ENCODE results near the gene SLC37A1.

DNA sequence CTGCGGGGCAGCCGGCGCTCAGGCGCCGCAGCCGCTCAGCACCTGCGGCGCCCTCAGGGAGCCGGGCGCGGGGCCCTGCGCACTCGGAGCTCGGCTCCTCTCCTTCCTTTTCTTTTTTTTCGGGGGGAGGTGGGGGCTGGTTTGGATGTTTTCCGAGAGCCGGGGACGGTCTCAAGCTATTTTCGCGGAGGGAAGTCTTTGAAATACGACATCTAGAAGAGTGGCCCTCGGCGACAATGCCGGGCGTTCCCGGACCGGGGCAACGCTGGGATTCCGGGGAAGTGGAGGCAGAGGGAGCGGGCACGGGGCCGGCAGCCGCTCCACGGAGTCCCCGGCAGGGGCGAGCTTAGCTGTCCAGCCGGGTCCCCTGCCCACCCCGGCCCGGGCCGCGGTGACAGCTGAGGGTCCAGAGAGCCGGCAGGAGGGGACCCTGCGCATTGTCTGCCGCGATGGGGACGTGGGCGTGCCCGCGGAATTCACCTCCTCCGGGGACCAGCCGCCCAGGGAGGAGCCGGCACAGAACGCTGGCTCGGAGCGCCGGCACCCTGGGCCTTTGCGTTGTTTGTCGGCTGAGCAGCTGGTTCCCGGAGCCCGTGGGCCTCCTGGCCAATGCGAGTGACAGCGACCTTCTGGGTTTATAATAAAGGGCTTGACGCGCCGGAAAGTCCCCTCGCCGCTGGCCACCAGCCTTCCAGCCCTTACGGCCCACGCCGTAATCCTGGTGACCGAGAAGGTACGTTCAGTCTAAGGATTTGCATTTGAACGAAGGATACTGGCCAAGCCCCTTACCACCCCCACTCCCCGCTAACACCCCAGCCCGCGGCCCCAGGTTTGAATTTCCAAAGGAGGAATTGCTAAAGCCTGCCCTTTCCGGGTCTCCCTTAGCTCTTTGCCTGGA is 582 bp downstream of the SLC37A1 start:
- TF ChIP-seq, protein P1, sequence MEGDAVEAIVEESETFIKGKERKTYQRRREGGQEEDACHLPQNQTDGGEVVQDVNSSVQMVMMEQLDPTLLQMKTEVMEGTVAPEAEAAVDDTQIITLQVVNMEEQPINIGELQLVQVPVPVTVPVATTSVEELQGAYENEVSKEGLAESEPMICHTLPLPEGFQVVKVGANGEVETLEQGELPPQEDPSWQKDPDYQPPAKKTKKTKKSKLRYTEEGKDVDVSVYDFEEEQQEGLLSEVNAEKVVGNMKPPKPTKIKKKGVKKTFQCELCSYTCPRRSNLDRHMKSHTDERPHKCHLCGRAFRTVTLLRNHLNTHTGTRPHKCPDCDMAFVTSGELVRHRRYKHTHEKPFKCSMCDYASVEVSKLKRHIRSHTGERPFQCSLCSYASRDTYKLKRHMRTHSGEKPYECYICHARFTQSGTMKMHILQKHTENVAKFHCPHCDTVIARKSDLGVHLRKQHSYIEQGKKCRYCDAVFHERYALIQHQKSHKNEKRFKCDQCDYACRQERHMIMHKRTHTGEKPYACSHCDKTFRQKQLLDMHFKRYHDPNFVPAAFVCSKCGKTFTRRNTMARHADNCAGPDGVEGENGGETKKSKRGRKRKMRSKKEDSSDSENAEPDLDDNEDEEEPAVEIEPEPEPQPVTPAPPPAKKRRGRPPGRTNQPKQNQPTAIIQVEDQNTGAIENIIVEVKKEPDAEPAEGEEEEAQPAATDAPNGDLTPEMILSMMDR (IDR thresholded peaks at IDR 0.05), result no peak
- TF ChIP-seq ZFX (IDR thresholded peaks at IDR 0.05; ENCODE audit: borderline replicate concordance), result no peak

Data from 22Rv1 (cell line).